Eye (tissue), 1 donor: ENCODE results near the gene TRIM45.
"Not testable (repeated sequence)": the region's sequence is repeated elsewhere in the genome, so short reads cannot be mapped to it uniquely, and the experiment has no call there.

Source experiments
- DNase-seq: peaks from one replicate; pipeline ENCODE4 v3.0.0-alpha.2; 2015

Gene TRIM45, protein sequence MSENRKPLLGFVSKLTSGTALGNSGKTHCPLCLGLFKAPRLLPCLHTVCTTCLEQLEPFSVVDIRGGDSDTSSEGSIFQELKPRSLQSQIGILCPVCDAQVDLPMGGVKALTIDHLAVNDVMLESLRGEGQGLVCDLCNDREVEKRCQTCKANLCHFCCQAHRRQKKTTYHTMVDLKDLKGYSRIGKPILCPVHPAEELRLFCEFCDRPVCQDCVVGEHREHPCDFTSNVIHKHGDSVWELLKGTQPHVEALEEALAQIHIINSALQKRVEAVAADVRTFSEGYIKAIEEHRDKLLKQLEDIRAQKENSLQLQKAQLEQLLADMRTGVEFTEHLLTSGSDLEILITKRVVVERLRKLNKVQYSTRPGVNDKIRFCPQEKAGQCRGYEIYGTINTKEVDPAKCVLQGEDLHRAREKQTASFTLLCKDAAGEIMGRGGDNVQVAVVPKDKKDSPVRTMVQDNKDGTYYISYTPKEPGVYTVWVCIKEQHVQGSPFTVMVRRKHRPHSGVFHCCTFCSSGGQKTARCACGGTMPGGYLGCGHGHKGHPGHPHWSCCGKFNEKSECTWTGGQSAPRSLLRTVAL

DNA sequence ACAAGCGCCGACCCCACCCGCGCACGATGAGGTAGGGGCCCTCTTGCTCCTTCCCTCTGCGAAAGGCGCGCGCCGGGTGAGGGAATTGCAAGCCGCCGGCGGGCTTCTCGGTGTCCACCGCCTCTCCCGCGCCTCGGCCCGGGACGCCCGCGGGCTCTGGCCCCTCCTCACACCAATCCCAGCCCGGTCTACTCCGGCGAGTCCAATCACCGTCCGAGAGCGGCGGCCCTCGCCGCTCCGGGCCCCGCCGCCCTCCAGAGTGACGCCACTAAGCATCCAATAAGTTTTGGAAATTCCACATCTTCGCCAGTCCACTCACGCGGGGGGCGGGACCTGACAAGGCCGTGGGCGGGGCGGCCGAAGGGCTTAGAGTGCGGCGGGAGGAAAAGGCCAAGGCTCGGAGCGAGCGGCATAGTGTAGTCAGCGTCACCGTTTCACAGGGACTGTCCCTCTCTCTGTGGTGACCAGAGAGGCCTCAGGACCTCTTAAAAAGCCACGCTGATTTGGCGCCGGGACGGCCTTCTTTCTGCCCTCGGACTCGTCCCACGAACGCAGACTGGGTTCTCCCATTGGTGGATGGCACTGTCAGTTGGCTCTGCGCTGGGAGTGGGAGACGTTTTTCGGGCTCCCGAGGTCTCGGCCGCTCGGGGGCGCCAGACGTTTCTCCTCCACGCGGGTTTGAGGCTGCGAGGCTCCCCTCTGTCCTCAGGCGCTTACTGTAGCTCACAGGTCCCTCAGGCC lies at the start of gene TRIM45:
TSS of gene TRIM45 (minus strand) at position 161 of the 741 bp plus-strand sequence. CDS start 548 bp downstream, outside the sequence.
- DNase-seq, result peak; percentile 99

DNA sequence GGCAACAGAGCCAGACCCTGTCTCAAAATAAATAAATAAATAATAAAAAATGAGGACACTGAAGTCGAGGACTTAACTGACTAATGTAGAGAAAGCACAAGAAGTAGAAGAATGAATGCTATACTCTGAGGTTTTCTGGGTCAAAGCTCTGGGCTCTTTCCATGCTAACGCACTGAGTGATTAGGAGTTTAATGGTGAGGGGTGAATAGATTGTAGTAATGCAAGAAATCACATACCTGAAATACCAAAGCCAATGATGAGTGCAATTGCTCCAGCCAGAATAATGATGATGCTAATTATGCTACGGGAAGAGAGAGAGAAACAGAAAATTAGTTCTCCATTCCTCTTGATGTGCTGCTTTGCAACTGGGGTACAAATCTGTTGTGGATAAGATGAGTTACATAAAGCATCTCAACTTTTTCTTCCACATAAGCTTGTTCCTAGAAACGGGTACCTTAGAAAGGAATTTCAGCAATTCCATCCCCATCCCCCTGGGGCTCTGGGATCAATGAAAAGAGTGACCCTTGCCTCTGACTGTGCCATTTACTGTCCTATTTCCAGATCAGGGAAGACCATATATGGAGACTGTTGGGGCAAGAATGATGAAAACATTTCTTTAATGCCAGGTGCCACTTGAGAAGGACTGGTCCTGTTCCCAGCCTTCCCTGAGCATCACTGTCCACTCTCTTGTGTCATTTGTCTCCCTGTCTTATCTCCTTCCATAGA lies 48.5 kb upstream of the TRIM45 start:
- DNase-seq, result no peak

DNA sequence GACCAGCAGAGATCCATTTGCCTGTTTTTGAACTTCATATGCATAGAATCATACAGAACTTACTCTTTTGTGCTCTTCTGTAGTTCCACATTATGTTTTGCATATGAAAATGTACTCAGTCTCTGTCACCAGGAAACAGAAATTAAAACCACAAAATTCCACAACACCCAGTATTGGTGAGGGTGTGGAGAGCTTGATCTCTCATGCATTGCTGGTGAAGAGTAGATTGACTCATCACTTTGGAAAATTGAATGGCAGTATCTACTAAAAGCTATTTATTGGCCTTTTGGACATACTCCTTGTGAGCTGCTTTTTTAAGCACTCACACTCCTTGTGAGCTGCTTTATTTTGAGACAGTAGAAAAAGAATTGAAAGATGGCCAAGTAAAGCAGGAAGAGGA lies 45.9 kb upstream of the TRIM45 start:
- DNase-seq, result no peak

DNA sequence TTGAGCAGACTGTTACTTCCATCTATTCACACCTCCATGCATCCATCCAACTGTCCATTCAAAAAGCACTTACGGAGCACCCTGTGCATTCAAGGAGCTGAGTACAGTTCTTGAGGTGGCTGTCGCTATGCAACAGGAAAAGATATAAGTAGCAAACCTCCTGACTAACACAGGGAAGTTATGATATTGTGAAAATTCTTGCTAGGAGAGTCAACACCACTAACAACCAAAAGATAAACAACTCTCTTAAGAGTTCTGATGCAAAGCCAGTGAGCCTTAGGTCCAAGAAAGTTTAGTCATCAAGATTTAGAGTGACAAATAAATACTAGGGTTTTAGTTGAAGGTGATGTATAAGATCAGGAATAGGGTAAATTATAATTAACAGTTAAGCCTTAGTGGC lies 44.5 kb upstream of the TRIM45 start:
- DNase-seq, result no peak

DNA sequence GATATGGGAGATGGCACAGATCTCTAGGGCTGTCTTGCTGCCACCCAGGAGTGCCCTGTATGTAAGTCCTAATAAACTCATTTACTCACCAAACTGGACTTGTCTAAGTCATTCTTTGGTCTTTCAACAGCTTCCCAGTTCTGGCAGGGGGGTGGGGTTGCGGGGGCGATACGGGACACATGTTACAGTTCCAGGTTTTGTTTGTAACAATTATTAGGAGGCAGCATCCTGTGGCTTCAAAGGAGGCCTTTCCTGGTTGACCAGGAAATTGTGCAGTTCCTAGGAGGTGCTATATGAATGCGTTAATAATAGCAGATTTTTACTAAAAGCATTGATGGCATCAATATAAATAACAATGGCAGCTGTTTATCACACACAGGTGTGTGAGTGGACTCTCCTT lies 42.7 kb upstream of the TRIM45 start:
- DNase-seq, result no peak

DNA sequence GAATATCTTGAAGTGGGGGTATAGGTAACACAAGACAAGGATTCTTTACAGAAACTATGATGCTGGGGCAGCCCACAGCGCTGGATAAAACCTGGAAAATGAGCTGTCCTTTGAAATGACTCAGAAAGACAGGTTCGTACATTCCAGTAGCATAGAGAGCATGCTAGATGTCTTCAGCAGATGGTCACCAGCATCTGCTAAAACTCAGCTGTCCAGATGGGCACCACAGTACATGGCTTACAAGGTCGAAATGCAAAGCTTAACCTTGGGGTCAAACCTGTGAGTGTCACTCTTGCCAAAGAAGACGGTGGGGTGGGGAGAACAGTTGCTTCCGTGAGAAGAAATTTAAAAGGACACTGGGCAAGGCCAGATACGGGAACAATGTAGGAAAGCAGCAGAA lies 41.3 kb upstream of the TRIM45 start:
- DNase-seq, result no peak

DNA sequence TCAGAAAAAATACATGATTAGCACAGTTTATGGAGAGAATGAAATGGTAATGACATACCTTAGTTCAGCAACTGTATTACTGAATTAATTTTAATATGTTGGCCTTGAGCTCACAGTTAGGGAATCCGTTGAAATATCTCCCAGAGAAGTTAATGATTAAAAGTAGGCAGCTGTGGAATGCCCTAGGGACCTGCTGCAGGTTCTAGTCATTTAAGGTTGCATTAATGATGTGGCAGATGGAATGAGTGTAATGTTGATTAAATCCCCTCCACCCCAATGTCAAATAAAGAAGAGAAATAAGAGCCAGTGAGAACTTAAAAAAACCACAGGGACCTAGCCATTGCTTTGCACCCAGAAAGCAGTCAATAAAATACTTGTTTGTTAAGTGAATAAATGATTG lies 40.3 kb upstream of the TRIM45 start:
- no peak for DNase-seq

DNA sequence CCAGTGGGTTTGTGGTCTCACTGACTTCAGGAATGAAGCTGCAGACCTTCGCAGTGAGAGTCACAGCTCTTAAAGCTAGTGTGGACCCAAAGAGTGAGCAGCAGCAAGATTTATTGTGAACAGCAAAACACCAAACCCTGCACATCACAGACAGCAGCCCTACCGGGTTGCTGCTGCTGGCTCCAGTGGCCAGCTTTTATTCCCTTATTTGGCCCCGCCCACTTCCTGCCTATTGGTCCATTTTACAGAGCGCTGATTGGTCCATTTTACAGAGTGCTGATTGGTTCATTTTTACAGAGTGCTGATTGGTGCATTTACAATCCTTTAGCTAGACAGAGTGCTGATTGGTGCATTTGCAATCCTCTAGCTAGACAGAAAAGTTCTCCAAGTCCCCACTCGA lies 29.8 kb upstream of the TRIM45 start:
- DNase-seq, result not testable (repeated sequence)

DNA sequence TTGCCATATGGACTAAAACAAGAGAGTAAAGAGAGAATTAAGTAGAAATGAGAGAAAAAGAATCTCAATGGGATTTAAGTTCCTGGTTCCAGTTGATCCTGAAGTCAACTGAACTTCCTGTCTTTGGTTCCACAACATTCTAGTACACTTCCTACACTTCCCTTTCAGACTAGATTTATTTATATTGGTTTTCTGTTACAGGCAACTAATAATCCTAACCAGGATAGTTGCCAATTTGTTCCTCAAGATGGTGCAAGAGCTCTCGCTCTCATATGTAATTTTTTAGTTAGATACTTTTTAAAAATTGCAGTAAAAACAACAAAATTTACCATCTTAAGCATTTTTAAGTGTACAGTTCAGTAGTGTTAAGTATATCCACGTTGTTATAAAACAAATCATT lies 28.8 kb upstream of the TRIM45 start:
- no peak for DNase-seq

DNA sequence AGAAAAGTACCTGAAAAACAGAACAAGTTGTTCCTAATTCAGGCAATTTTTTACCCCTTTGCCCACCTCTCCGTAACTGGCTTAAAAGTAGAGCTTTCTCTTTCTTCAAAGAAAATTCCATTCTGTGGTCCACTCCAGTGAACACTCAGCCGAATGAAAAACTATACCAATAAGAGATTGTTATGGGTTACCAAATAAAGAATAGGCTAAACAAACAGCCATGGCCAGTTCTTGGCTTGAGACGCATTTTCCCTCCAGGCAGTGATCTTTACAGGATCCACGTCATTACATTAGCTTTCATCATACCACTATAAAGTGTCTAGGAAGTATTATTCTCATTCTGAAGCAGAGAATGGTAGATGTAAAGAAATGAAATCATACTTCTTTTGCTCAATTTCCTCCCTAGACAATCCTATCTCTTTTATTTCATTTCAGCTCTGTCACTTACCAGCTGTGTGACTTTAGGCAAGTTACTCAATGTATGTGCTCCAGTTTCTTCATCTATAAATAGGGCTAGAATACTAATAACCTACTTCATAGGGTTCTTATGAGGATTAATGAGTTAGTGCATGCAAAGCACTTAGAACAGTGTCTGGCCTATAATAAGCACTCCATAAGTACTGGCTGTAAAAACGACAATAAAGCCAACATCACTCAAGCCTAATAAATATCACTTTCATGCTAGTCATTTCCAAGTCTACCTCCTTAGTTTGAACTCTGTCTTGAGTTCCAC lies 26.5 kb upstream of the TRIM45 start:
- peak; percentile 14 for DNase-seq

DNA sequence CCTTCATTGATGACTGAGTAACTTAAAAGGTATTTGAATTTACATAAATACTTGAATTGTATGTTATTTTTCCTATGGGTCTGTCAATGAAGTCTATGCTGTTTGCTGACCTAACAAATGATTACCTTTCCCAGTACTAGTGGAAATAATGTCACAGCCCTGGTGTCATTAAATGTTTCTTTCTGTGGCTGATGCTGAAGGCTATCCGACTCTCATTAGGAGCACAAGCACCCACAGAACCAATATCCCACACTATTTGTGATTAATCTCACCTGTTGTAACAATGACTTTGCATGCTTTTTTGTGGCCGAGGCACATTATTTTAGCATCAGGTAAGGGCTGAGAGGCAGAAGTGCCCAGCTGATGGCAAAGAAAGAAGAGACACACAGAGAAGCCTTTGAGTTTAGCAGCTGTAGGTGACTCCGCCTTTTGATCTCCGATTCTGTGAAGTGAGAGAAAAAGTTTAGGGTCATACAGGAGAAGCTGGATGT lies 25.8 kb upstream of the TRIM45 start:
- DNase-seq, result no peak

DNA sequence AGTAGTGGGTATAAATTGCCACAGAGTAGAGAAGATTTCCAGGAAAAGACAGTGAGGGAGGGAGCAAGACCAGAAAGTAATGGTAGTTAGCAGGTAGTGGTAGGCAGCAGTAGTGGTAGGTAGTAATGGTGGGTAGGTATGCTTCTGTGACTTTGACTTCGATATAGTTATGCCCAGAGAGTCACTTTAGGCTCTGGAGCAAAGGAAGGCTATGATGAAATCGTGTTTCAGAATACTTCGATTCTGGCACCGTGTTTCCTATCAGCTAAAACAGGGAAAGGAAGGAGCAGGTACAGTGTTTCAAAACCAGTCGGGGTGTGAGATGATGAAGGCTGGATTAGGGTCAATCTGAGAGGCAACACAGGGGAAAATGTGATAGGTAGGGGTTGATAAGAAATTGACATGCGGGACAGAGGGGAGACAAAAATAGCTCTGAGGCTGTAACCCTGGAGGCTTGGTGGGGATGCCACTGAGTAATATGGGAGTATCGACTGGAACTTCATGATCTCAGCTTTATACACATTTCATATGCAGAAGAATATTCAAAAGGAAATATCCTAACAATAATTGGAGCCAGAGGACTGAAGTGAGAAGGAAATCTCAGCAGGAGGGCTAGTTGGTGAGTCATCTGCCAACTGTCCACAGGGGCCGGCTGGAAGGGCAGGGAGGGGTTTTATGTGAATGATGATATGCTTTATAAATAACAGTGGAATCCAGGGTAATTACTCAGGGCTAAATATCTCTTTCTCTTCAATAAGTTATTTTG lies 25.2 kb upstream of the TRIM45 start:
- DNase-seq, result peak; percentile 61

DNA sequence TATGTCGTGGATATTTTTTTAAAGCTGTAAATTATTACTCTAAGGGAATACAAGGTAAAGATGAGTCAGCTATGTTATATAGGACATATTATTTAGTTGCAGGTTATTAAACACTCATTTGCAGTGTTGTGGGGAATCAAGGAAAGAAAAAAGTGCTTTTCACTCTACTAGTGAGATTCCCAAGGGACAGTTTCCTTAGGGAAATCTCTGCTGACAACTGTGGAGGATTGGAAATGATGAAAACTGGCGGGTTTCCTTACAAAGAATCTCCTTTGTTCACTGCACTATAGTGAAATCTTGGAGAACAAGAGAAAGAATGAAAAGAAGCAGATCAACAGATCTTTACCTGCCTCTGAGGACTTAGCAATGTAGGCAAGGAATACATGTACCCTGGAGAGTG lies 24.5 kb upstream of the TRIM45 start:
- peak; percentile 22 for DNase-seq

DNA sequence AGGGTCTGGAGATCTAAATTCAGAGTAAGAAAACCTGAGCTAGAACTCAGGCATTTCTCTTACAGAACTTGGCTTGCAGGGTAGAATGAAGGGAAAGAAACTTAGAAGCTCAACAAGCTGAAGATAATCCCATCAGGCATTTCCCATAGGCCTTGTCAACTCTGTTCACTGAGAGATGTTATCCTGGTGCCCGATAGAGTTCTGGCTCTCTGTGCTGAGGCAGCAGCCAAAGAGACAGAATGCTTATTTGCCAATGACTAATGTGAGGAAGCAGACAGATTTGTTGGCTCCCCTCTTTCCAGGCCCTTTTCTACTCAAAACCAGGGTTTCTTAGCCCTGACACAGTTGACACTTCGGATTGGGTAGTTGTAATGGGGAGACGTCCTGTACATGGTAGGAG lies 22.3 kb upstream of the TRIM45 start:
- DNase-seq, result no peak

DNA sequence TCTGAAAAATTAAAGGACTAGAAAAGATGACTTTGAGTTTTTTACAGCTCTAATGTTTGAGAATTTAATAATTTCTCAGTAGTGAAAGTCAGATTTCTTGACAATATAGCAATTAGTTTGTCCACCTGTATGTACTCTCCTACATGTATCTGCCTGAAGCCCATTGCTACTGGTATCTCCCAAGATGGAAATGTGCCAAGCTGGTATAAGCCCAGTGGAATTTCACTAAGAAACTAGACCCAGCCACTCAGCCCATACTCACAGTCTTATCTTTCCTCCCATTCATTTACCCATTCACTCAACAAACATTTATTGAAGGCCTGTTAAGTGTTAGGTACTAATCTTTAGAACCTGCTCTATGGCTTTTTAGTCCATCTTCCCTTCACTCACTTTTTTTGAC lies 21.6 kb upstream of the TRIM45 start:
- no peak for DNase-seq

DNA sequence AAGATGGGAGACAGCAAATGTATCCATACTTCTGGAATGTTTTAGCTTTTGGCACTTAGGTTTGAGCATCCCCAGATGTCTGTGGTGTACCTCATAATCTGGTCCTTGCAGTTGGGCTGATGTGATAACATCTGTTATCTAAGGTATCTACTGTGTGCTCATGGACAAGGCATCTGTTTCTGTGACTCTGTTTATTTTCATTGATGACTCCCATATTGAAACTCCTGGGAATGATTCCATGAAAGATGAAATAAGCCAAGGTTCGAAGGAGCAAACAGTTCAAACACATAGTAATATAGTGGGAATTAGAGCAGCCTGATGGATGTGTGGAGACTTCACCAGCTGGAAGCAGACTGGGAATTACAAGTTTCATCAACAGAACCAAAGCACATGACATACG lies 20.7 kb upstream of the TRIM45 start:
- DNase-seq, result no peak

DNA sequence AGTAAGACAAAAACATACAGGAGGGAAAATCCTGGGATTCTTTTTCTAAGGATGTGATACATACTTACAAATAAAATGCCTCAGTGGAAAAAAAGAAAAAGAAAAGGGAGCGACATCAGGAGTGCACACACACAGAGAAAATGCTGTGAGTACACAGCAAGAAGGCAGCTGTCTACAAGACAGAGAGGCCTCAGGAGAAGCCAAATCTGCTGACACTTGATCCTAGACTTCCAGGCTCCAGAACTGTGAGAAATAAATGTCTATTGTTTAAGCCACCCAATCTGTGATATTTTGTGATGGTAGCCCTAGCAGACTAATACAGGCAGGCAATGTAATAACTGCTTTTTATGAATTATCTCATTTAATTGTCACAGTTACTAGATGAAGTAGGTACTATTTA lies 17.0 kb upstream of the TRIM45 start:
- no peak for DNase-seq

DNA sequence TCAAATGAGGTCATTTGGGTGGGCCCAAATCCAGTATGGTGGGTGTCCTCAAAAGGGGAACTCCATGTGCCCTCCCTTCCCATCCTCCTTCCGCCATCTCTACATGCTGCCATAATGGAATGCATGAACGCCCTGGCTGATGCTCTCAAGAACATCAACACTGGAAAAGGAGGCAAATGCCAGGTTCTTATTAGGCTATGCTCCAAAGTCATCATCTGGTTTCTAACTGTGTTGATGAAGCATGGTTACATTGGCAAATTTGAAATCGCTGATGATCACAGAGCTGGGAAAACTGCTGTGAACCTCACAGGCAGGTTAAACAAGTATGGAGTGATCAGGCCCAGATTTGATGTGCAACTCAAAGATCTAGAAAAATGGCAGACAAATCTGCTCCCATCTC lies 16.6 kb upstream of the TRIM45 start:
- no peak for DNase-seq

DNA sequence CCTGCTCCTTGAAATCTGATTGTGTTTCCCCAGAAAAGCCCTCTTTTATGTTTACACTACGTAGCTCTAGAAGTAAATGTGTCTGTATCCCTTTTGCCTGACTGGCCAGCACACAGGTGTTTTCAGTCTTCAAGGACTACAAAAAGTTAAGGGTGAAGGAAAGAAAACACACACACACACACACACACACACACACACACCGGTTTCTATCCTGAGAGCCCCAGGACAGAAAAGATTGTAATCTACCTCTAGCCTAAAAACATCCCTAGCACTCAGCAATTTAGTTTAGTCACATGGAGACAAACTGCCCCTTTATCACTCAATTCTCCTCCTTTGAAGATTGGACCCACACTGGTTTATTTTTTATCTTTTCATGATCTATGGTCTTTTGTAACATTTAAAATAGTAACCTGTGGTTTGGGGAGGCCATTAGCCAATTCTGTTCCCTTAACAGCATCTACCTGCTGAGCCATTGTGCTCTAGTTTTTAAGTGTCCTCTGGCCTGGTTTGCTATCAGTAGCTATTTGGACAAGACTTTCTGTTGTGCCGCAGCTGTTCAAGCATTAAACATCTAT lies 15.8 kb upstream of the TRIM45 start:
- no peak for DNase-seq

DNA sequence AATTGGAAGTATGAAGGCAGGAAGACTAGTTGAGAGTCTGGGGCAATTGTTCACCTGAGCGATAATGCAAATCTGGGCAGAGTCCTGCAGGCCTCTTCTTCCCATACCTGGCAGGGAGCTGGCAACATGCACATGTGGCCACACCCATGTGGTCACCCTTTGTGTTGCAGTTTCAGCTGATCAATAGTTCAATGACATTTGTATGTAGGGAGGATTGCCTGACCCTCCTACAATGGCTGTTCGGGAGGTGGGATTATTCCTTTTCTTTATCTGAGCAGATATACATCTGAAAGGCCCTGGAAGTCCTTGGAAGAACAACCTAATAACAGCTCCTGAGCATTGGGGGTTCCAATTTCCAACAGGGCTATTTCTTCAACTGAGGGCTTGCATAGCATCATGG lies 15.2 kb upstream of the TRIM45 start:
- DNase-seq, result no peak

DNA sequence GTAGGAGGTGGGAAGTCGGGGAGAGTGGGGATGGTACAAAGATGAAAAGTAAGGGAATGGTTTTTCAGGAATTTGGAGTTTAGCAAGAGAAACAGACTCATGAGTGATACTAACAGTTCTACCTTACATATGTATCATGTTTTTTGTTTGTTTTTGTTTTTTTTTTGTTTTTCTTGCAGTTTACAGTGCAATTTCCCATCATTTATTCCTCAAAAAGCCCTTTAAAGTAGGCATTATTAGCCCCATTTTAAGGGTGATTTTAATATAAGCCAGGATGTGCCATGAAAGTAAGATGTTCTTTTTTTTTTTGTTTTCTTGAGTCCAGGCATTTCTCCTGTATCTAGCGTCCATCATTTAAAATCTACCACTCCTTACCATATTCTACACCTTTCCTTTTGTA lies 13.8 kb upstream of the TRIM45 start:
- no peak for DNase-seq
